Subcutaneous adipose tissue (tissue), 4 donors: Measurements from ENCODE around the gene PRDM5. TPM values are rescaled to one million over a fixed set of nuclear protein-coding genes. Genes with fewer than 3 reads are reported as not detected.

ENCODE experiments used
- CTCF ChIP-seq: fragments of 450-650 bp; IDR thresholded peaks from one replicate; pipeline ENCODE4 v1.5.1; 2016; ENCODE audit warnings: low read depth, mild to moderate bottlenecking, control low read depth, antibody characterized with exemption, moderate library complexity
- total RNA-seq, 4 donors: library from RNA; depleted of rRNA; stranded (reverse); fragments of >200 nt; gene quantifications; one replicate each; pipeline ENCODE4 v1.1.0, GENCODE V29; 2016

Gene PRDM5
- total RNA-seq, 4 donors from 2014 or later = 7.3 to 15.4 (median 11.1) TPM

GRCh38 chr4:120709991-120710390 lies 212.5 kb downstream of the PRDM5 start:
- TF ChIP-seq CTCF = no peak

- no peak for TF ChIP-seq CTCF
Observed at GRCh38 chr4:120704538-120704937, 218.0 kb downstream of the PRDM5 start.

- no peak for TF ChIP-seq CTCF
Observed at GRCh38 chr4:120703908-120704307, 218.6 kb downstream of the PRDM5 start.

GRCh38 chr4:120699354-120699753 lies 223.2 kb downstream of the PRDM5 start:
- no peak for TF ChIP-seq CTCF

- no peak for TF ChIP-seq CTCF
Observed at GRCh38 chr4:120694973-120695372, 227.6 kb downstream of the PRDM5 start.

- TF ChIP-seq CTCF = no peak
Observed at GRCh38 chr4:120693816-120694215, 228.7 kb downstream of the PRDM5 start.

- TF ChIP-seq CTCF = no peak
Observed at GRCh38 chr4:120692964-120693363, 229.6 kb downstream of the PRDM5 start.
